H1 (cell line): ENCODE data around the gene TAX1BP3. TPM values are rescaled to one million over a fixed set of nuclear protein-coding genes. Genes with fewer than 3 reads are reported as not detected.

Experiments
- CTCF ChIA-PET: fragments of 300-600 bp; sonication (Branson Sonifier 250); formaldehyde crosslinking; loops from one replicate; lab custom pipeline; 2021; ENCODE audit not compliant: partially characterized antibody; lab: Charles Lee
- POLR2A ChIA-PET: fragments of 300-600 bp; sonication (Branson Sonifier 250); formaldehyde crosslinking; loops from one replicate; lab custom pipeline; 2021; ENCODE audit warnings: inconsistent platforms; ENCODE audit not compliant: partially characterized antibody; lab: Charles Lee
- DNase-seq, 2 experiments: peaks; one replicate each; pipeline versions ENCODE4 v3.0.0 to v3.0.0-alpha.2; 2010 to 2022; ENCODE audit warnings: low spot score in 2 of 2, low read depth in 1 of 2, mixed read lengths in 1 of 2
- FAIRE-seq: peaks from 2 replicates; lab custom pipeline; 2011; peaks lifted over from hg19 to GRCh38; lab: Jason Lieb, UNC
- H2AFZ ChIP-seq: 2 replicates; pipeline ENCODE4 v1.8.1; 2012; ENCODE audit warnings: low read length, inconsistent platforms
- H2AK5ac ChIP-seq: 2 replicates; pipeline ENCODE4 v1.6.1; 2013; ENCODE audit warnings: low read depth, low read length
- H2BK120ac ChIP-seq: replicated peaks from 2 replicates; pipeline ENCODE3; 2013; ENCODE audit warnings: low read depth, low read length, inconsistent platforms
- H2BK12ac ChIP-seq: 2 replicates; pipeline ENCODE4 v1.6.1; 2013; ENCODE audit warnings: low read depth, low read length
- H2BK15ac ChIP-seq: 2 replicates; pipeline ENCODE4 v1.6.1; 2013; ENCODE audit warnings: low read length
- H2BK20ac ChIP-seq: 2 replicates; pipeline ENCODE4 v1.6.1; 2013; ENCODE audit warnings: low read length
- H2BK5ac ChIP-seq: 2 replicates; pipeline ENCODE4 v1.6.1; 2013; ENCODE audit warnings: low read depth, low read length
- H3K14ac ChIP-seq: 2 replicates; pipeline ENCODE4 v1.6.1; 2013; ENCODE audit warnings: inconsistent platforms; ENCODE audit not compliant: insufficient read length
- H3K18ac ChIP-seq: 2 replicates; pipeline ENCODE4 v1.6.1; 2013; ENCODE audit warnings: low read length; ENCODE audit errors: extremely low read depth
- H3K23ac ChIP-seq: 2 replicates; pipeline ENCODE4 v1.6.1; 2013; ENCODE audit warnings: inconsistent platforms; ENCODE audit not compliant: insufficient read length
- H3K23me2 ChIP-seq: 2 replicates; pipeline ENCODE4 v1.6.1; 2013; ENCODE audit warnings: low read depth, low read length
- H3K27ac ChIP-seq: 2 replicates; pipeline ENCODE4 v1.6.1; 2011; ENCODE audit warnings: low read depth, low read length, inconsistent platforms
- H3K27me3 ChIP-seq, 4 experiments: replicated peaks in 1 of 4; 1 replicate in 1 of 4; 2 replicates in 3 of 4; pipeline versions ENCODE4 v1.6.1 to v1.8.1; 2011 to 2013; ENCODE audit warnings: low read length in 3 of 4, mild to moderate bottlenecking in 3 of 4, inconsistent platforms in 2 of 4, mixed read lengths in 2 of 4, moderate library complexity in 1 of 4; ENCODE audit not compliant: control insufficient read depth in 3 of 4, insufficient read depth in 3 of 4; ENCODE audit errors: extremely low read depth in 1 of 4
- H3K36me3 ChIP-seq, 4 experiments: 2 replicates each; pipeline versions ENCODE4 v1.6.1 to v1.8.1; 2011 to 2013; ENCODE audit warnings: mild to moderate bottlenecking in 4 of 4, low read length in 3 of 4, moderate library complexity in 2 of 4, control low read depth in 1 of 4, inconsistent platforms in 1 of 4; ENCODE audit not compliant: insufficient read depth in 4 of 4, control insufficient read depth in 2 of 4
- H3K4ac ChIP-seq: replicated peaks from 2 replicates; pipeline ENCODE3; 2013; ENCODE audit warnings: low read length, low read depth, mixed read lengths, inconsistent platforms; ENCODE audit not compliant: insufficient read length
- H3K4me1 ChIP-seq, 4 experiments: replicated peaks in 1 of 4; 1 replicate in 1 of 4; 2 replicates in 3 of 4; pipeline versions ENCODE4 v1.6.1 to v1.8.1; 2011 to 2013; ENCODE audit warnings: low read length in 3 of 4, inconsistent platforms in 2 of 4, mixed read lengths in 1 of 4; ENCODE audit not compliant: insufficient read depth in 4 of 4, control insufficient read depth in 3 of 4
- H3K4me2 ChIP-seq, 2 experiments: 2 replicates each; pipeline versions ENCODE4 v1.6.1 to v1.8.1; 2011 to 2013; ENCODE audit warnings: low read depth in 2 of 2, low read length in 2 of 2, control low read depth in 1 of 2, inconsistent platforms in 1 of 2, mild to moderate bottlenecking in 1 of 2; ENCODE audit not compliant: insufficient read depth in 1 of 2
- H3K4me3 ChIP-seq, 4 experiments: fragments of 200-600, 300-600 bp in 1 of 4; sonication (generic), shearing (Covaris generic), sonication (Bioruptor Twin) in 1 of 4; 2 replicates each; pipeline versions ENCODE4 v1.5.1 to v1.8.1; 2011 to 2016; ENCODE audit warnings: low read length in 4 of 4, low read depth in 3 of 4, control low read depth in 2 of 4, inconsistent platforms in 2 of 4, mild to moderate bottlenecking in 2 of 4, mixed read lengths in 1 of 4, moderate library complexity in 1 of 4; ENCODE audit not compliant: insufficient read depth in 2 of 4; ENCODE audit errors: extremely low read depth in 1 of 4
- H3K56ac ChIP-seq: replicated peaks from 2 replicates; pipeline ENCODE3; 2013; ENCODE audit warnings: low read depth, mild to moderate bottlenecking, mixed read lengths, low read length, inconsistent platforms; ENCODE audit not compliant: insufficient read length
- H3K79me1 ChIP-seq: 2 replicates; pipeline ENCODE4 v1.6.1; 2013; ENCODE audit warnings: low read depth, low read length, control low read depth
- H3K79me2 ChIP-seq, 2 experiments: 2 replicates each; pipeline versions ENCODE4 v1.6.1 to v1.8.1; 2012 to 2013; ENCODE audit warnings: low read length in 2 of 2, mild to moderate bottlenecking in 2 of 2, inconsistent platforms in 1 of 2; ENCODE audit not compliant: insufficient read depth in 2 of 2, control insufficient read depth in 1 of 2
- H3K9ac ChIP-seq, 4 experiments: replicated peaks in 1 of 4; 1 replicate in 1 of 4; 2 replicates in 3 of 4; pipeline versions ENCODE4 v1.6.1 to v1.8.1; 2011 to 2013; ENCODE audit warnings: low read depth in 3 of 4, low read length in 3 of 4, control low read depth in 2 of 4, mild to moderate bottlenecking in 2 of 4, moderate library complexity in 2 of 4, inconsistent platforms in 1 of 4; ENCODE audit errors: extremely low read depth in 1 of 4
- H3K9me3 ChIP-seq, 2 experiments: 2 replicates each; pipeline versions ENCODE4 v1.6.1 to v1.8.1; 2012 to 2013; ENCODE audit warnings: mild to moderate bottlenecking in 2 of 2, moderate library complexity in 2 of 2, control low read depth in 1 of 2, inconsistent platforms in 1 of 2, low read depth in 1 of 2, low read length in 1 of 2, mixed read lengths in 1 of 2; ENCODE audit not compliant: insufficient read depth in 2 of 2
- H4K20me1 ChIP-seq, 2 experiments: replicated peaks in 1 of 2; 2 replicates each; pipeline versions ENCODE3 to v1.8.1; 2011 to 2013; ENCODE audit warnings: inconsistent platforms in 2 of 2, low read length in 2 of 2, mild to moderate bottlenecking in 1 of 2; ENCODE audit not compliant: insufficient read depth in 2 of 2, control insufficient read depth in 1 of 2
- H4K5ac ChIP-seq: 2 replicates; pipeline ENCODE4 v1.6.1; 2013; ENCODE audit warnings: low read length, low read depth, mixed read lengths, inconsistent platforms; ENCODE audit not compliant: insufficient read length
- H4K8ac ChIP-seq: 2 replicates; pipeline ENCODE4 v1.8.0; 2013; ENCODE audit warnings: mild to moderate bottlenecking, moderate library complexity, low read length, inconsistent platforms; ENCODE audit not compliant: insufficient read depth; ENCODE audit errors: extremely low read depth
- H4K91ac ChIP-seq: replicated peaks from 2 replicates; pipeline ENCODE3; 2013; ENCODE audit warnings: low read length, mixed read lengths, inconsistent platforms; ENCODE audit not compliant: insufficient read length
- ATF2 ChIP-seq: IDR thresholded peaks from 2 replicates; pipeline ENCODE4 v1.6.1; 2012; ENCODE audit warnings: low read length, inconsistent platforms
- BCL11A ChIP-seq, 2 experiments: IDR thresholded peaks; one replicate each; pipeline ENCODE4 v1.6.1; 2011; ENCODE audit warnings: low read depth in 2 of 2, low read length in 2 of 2, mild to moderate bottlenecking in 2 of 2
- CBX5 ChIP-seq: fragments of 300-800, 300-1000 bp; sonication (generic); IDR thresholded peaks from 2 replicates; pipeline ENCODE4 v1.7.1; 2016; ENCODE audit warnings: antibody characterized with exemption, low read length, low read depth
- CBX8 ChIP-seq: fragments of 300-800, 300-1000 bp; sonication (generic); IDR thresholded peaks from 2 replicates; pipeline ENCODE4 v1.7.1; 2016; ENCODE audit warnings: low read depth, low read length, borderline replicate concordance
- CHD2 ChIP-seq: IDR thresholded peaks from 2 replicates; pipeline ENCODE4 v1.6.1; 2012; ENCODE audit warnings: low read length, improper control_type of control experiment
- FOSL1 ChIP-seq: IDR thresholded peaks from 2 replicates; pipeline ENCODE4 v1.6.1; 2011; ENCODE audit warnings: mild to moderate bottlenecking, low read depth, low read length, moderate library complexity; ENCODE audit not compliant: insufficient read depth
- HDAC6 ChIP-seq: IDR thresholded peaks from one replicate; pipeline ENCODE4 v1.7.1; 2012; ENCODE audit warnings: low read depth, mild to moderate bottlenecking, inconsistent platforms, low read length, moderate library complexity
- KDM1A ChIP-seq: fragments of 200-600, 300-600 bp; sonication (generic); IDR thresholded peaks from 2 replicates; pipeline ENCODE4 v1.7.1; 2016; ENCODE audit warnings: mild to moderate bottlenecking, low read length, borderline replicate concordance
- MAFK ChIP-seq: IDR thresholded peaks from 2 replicates; pipeline ENCODE4 v1.6.1; 2012; ENCODE audit warnings: low read depth, mild to moderate bottlenecking, improper control_type of control experiment, low read length
- MAX ChIP-seq: IDR thresholded peaks from 2 replicates; pipeline ENCODE4 v1.6.1; 2012; ENCODE audit warnings: inconsistent platforms
- PHF8 ChIP-seq: fragments of 200-600 bp; sonication (generic); conservative IDR thresholded peaks from 2 replicates; pipeline ENCODE4 v1.7.1; 2012; ENCODE audit warnings: low read depth, mild to moderate bottlenecking, inconsistent platforms, low read length, moderate library complexity
- POU5F1 ChIP-seq: IDR thresholded peaks from 2 replicates; pipeline ENCODE4 v1.6.1; 2011; ENCODE audit warnings: low read depth, mild to moderate bottlenecking, low read length, moderate library complexity
- TEAD4 ChIP-seq: IDR thresholded peaks from 2 replicates; pipeline ENCODE4 v1.6.1; 2012; ENCODE audit warnings: low read depth, low read length, inconsistent platforms, mixed read lengths
- WGBS, 2 experiments: shearing (Covaris generic) in 1 of 2; methylation state at CpG; one replicate each; pipeline versions ENCODE4 v1.1.6 to v1.1.7; 2013 to 2015; ENCODE audit warnings: low lambda C conversion rate in 2 of 2, mixed read lengths in 2 of 2, inconsistent platforms in 1 of 2, low coverage in 1 of 2, missing lambda C conversion rate in 1 of 2; ENCODE audit not compliant: insufficient replicate concordance in 2 of 2, insufficient coverage in 1 of 2, insufficient read length in 1 of 2; ENCODE audit errors: extremely low coverage in 1 of 2, missing lambda C conversion rate in 1 of 2; 5-methylcytosine and 5-hydroxymethylcytosine counted together
- polyA plus RNA-seq, 7 experiments: library from polyadenylated mRNA; depleted of rRNA in 3 of 7; stranded (reverse) in 5 of 7; unstranded in 2 of 7; fragments of >200 nt in 5 of 7; fragments of 200-250 nt in 2 of 7; gene quantifications; 1 replicate in 5 of 7; 2 replicates in 1 of 7; 4 replicates in 1 of 7; pipeline versions ENCODE4 v1.2.1 to v1.2.3, GENCODE V29; 2011 to 2013; ENCODE audit warnings: missing spikeins in 2 of 7, mixed read lengths in 2 of 7
- total RNA-seq: library from RNA; stranded (reverse); fragmentation: NEBNext Ultra II Directional; extraction: Animal tissue kit (Norgen Biotek cat#: 25700); gene quantifications from 2 replicates; pipeline ENCODE4 v1.2.1, GENCODE V29; 2021

Gene TAX1BP3
- total and polyA plus RNA-seq, 2 of the 8 experiments (the other 6 are each of a cell fraction or from before 2014, with no cell fraction given), result 65.3 to 81.8 TPM

- no peak overlapping the region for H3K18ac ChIP-seq
- no peak overlapping the region for H3K9ac ChIP-seq
- H3K27me3 ChIP-seq, result no peaks in the 10 kb centered on the region
- no peak overlapping the region for H2BK120ac ChIP-seq
- H3K4me3 ChIP-seq, result no peak overlapping the region
- no peak overlapping the region for H2AFZ ChIP-seq
- H4K20me1 ChIP-seq, result no peaks in the 10 kb centered on the region
- no peaks in the 10 kb centered on the region for H3K9me3 ChIP-seq
- H3K27ac ChIP-seq, result no peak overlapping the region
- H2BK15ac ChIP-seq, result no peak overlapping the region
- H2AK5ac ChIP-seq, result no peak overlapping the region
- DNase-seq (no peak), FAIRE-seq (no peak)
- no peaks in the 10 kb centered on the region for H3K4me1 ChIP-seq
- no peak overlapping the region for H3K14ac ChIP-seq
- H2BK20ac ChIP-seq, result no peak overlapping the region
- ChIA-PET POLR2A (interaction anchor here (0.8 to 2.4 kb wide), 2 partner anchors 8 to 12 kb away, joined by 3 to 11 read pairs; partner anchors contain the start of gene HASPIN), CTCF (interaction anchor here (0.7 to 1.0 kb wide), 2 partner anchors 38 to 112 kb away, joined by 3 read pairs; no protein-coding TSS in a partner anchor)
- H2BK12ac ChIP-seq, result no peak overlapping the region
- H3K23ac ChIP-seq, result no peak overlapping the region
- peaks cover 9 to 51% (median 20%) of the 10 kb centered on the region in 4 experiments; a peak in 7 of 8 replicates for H3K36me3 ChIP-seq
- no peak overlapping the region for H4K91ac ChIP-seq
- no peaks in the 10 kb centered on the region for H3K79me2 ChIP-seq
- no peak overlapping the region for H4K8ac ChIP-seq
- no peak overlapping the region for H3K56ac ChIP-seq
- no peaks in the 10 kb centered on the region for H3K79me1 ChIP-seq
- 94% methylated on average over 8 of the region's 8 CpGs; no CpG with 5 or more reads in 1 of the 2 experiments for WGBS, 2 experiments
- no peaks in the 10 kb centered on the region for H3K23me2 ChIP-seq
- no peak overlapping the region for H2BK5ac ChIP-seq
- H3K4me2 ChIP-seq, result no peak overlapping the region
- H3K4ac ChIP-seq, result no peak overlapping the region
- H4K5ac ChIP-seq, result no peak overlapping the region
- TF ChIP-seq PHF8 (no peak), KDM1A (no peak), CBX5 (no peak), ATF2 (no peak), POU5F1 (no peak), MAFK (no peak), HDAC6 (no peak), CBX8 (no peak), BCL11A (IDR thresholded peaks at IDR 0.05; ENCODE audit: low read depth in 2 of 2, low read length in 2 of 2) (no peak), FOSL1 (no peak), MAX (no peak), CHD2 (no peak), TEAD4 (no peak)
These were observed 46.9 kb upstream of the TAX1BP3 start for GRCh38 chr17:3715296-3715695.
